GM06990 (cell line): ENCODE results near the gene ORM1.

Experiments used
- DNase-seq: peaks from one replicate; pipeline ENCODE4 v3.0.0-alpha.2; 2011; ENCODE audit not compliant: insufficient read length; ENCODE audit errors: extremely low read depth
- H3K27me3 ChIP-seq: replicated peaks from 2 replicates; pipeline ENCODE4 v1.6.0; 2011; ENCODE audit warnings: low read length; ENCODE audit not compliant: control insufficient read depth, insufficient read depth
- H3K36me3 ChIP-seq: 2 replicates; pipeline ENCODE4 v1.5.1; 2011; ENCODE audit warnings: low read length; ENCODE audit not compliant: control insufficient read depth, insufficient read depth
- H3K4me3 ChIP-seq: replicated peaks from 2 replicates; pipeline ENCODE4 v1.5.1; 2011; ENCODE audit warnings: low read depth, mild to moderate bottlenecking, control low read depth, low read length
- TF ChIP-seq, protein P1 (sequence below): IDR thresholded peaks from 2 replicates; pipeline ENCODE4 v1.5.1; 2011; ENCODE audit warnings: low read length, control low read depth, mild to moderate bottlenecking, inconsistent platforms; ENCODE audit not compliant: insufficient read depth, poor library complexity, severe bottlenecking

Gene ORM1

GRCh38 chr9:114374936-114375335, 52.0 kb downstream of the ORM1 start:
- no peak overlapping the region for H3K4me3 ChIP-seq
- peaks cover 57% of the 10 kb centered on the region for H3K36me3 ChIP-seq
- TF ChIP-seq, protein P1, sequence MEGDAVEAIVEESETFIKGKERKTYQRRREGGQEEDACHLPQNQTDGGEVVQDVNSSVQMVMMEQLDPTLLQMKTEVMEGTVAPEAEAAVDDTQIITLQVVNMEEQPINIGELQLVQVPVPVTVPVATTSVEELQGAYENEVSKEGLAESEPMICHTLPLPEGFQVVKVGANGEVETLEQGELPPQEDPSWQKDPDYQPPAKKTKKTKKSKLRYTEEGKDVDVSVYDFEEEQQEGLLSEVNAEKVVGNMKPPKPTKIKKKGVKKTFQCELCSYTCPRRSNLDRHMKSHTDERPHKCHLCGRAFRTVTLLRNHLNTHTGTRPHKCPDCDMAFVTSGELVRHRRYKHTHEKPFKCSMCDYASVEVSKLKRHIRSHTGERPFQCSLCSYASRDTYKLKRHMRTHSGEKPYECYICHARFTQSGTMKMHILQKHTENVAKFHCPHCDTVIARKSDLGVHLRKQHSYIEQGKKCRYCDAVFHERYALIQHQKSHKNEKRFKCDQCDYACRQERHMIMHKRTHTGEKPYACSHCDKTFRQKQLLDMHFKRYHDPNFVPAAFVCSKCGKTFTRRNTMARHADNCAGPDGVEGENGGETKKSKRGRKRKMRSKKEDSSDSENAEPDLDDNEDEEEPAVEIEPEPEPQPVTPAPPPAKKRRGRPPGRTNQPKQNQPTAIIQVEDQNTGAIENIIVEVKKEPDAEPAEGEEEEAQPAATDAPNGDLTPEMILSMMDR, result no peak
- DNase-seq, result no peak
- no peaks in the 10 kb centered on the region for H3K27me3 ChIP-seq

- DNase-seq, result no peak
- TF ChIP-seq, protein P1, result no peak
- peaks cover 54% of the 10 kb centered on the region for H3K36me3 ChIP-seq
- H3K27me3 ChIP-seq, result no peaks in the 10 kb centered on the region
- H3K4me3 ChIP-seq, result no peak overlapping the region
Measured at GRCh38 chr9:114375386-114376175, 52.7 kb downstream of the ORM1 start.
